Myocyte (in vitro differentiated cells): Measurements from ENCODE around the gene LARP1. TPM values are rescaled to one million over a fixed set of nuclear protein-coding genes. Genes with fewer than 3 reads are reported as not detected.
A peak's percentile ranks its signal among the peaks of the same experiment; 100 is the strongest.
"Not testable (repeated sequence)": the region's sequence is repeated elsewhere in the genome, so short reads cannot be mapped to it uniquely, and the experiment has no call there.

Experiments used
- DNase-seq: peaks from one replicate; pipeline ENCODE4 v3.0.0-alpha.2; 2012; ENCODE audit warnings: low read depth
- polyA plus RNA-seq: library from polyadenylated mRNA; unstranded; fragments of >200 nt; gene quantifications from one replicate; pipeline ENCODE4 v1.2.1, GENCODE V29; 2012; ENCODE audit warnings: missing spikeins
- total RNA-seq: library from RNA; depleted of rRNA; stranded (reverse); fragments of >200 nt; gene quantifications from 2 replicates; pipeline ENCODE4 v1.2.3, GENCODE V29; 2014

The LARP1 gene
- total RNA-seq, result 85.2 and 96.8 TPM in 2 replicates
- 98.0 TPM for polyA plus RNA-seq

GRCh38 chr5:154755361-154756008, at the start of gene LARP1:
Gene LARP1, plus strand, starts transcription at chr5:154755377. Its CDS starts 381 bp downstream, at chr5:154755758.
- peak; percentile 33 for DNase-seq

DNA sequence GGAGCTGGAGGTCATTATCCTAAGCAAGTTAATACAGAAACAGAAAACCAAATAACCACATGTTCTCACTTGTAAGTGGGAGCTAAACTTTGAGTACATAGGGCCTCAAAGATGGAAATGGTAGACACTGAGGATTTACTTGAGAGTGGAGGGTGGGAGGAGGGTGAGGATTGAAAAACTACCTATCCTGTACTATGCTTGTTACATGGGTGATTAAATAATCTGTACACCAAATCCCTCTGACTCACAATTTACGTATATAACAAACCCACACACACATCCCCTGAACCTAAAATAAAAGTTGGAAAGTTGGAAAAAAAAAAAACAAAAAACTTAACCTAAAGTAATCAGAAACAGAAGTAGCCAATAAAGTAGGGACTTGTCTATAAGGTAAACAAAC, 48.8 kb upstream of the LARP1 start:
- DNase-seq, result no peak

- DNase-seq, result no peak
These were observed 47.5 kb upstream of the LARP1 start for GRCh38 chr5:154707641-154708040.

DNA sequence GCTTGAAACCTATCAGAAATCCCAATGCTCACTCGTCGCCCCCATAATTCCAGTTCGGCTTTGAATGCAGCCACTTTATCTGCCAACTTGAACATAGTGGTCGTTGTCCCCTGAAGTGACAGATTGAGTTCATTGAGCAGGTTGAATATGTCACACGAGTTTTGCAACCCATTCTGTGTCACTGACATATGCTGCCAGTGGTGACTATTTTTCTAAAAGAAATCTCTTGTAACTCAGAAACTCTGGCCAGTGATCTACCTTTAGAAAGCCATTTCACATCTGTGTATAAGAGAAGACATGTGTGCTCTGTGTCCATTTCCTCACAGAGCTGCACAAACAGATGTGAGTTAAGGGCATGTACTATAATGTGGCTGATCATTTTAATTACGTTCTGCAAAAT, 47.0 kb upstream of the LARP1 start:
- no peak for DNase-seq

- DNase-seq, result peak; percentile 49
These were observed 46.3 kb upstream of the LARP1 start for GRCh38 chr5:154708846-154709245.

- no peak for DNase-seq
These were observed 45.5 kb upstream of the LARP1 start for GRCh38 chr5:154709368-154710305.

DNA sequence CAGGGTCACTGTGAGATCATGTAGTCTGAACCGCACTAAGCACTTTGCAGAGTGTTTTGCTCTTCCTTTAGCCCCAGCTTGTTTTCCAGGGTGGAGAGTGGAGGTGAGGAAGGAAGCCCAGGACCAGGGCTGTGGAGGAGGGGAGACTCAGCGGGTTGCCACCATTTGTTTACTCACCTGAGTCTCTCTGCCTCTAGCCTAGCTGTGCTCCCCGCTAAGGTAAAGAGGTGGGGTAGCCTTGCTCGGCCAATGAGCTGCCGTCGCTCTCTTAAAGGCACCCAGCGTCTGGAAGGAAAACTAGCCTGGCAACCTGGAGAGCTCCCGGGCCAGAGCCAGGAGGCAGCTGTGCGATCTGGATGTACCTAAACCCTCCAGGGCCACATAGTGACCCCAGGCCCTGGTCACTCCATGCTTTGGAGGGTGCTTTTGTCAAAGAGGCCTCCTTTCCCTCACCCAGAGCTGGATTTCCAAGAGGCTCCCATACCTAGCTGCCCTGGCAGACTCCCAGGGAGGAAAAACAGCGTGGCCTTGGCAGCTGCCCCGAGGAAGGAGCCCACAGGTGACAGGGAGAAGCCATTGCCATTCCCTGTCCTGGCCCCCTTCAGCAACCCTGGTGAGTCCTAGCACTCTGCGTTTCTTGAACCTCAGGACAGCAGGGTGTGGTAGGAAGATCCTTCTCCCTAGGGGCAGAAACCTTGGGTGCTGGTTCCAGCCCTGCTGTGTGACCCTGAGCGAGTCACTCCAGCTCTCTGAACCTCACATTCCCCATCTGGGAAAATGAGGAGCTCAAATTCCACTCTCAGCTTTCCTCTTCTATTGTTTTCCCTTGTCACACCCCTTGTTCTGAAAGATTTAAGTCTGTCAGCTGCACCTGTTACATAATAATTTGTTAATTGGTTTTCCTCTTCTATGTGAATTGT, 42.4 kb upstream of the LARP1 start:
- DNase-seq, result peak; percentile 70

DNA sequence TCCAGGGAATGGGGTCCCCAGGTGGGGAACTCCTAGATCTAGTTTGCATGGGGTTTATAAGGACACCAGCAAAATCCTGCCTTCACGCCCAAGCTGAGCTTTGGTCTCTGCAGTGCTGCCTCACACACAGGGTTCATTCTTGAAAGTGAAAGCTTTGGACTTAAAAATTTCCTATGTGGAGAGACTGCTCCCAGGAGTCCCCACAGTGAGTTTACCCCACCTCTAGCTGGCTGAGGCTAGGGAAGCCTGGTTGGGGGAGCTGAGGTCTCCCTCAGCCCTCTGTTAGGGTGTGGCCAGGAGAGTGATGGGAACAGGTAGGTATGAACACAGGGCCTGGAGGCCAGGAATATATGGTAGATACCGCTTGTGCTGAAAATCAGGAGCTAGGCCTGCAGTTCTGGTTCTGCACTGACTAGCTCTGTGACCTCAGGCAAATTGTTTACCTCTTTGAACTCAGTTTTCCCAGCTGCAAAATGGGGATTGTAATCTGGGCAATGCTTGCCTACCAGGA, 41.5 kb upstream of the LARP1 start:
- DNase-seq, result no peak

- no peak for DNase-seq
These were observed 40.8 kb upstream of the LARP1 start for GRCh38 chr5:154714266-154714986.

DNA sequence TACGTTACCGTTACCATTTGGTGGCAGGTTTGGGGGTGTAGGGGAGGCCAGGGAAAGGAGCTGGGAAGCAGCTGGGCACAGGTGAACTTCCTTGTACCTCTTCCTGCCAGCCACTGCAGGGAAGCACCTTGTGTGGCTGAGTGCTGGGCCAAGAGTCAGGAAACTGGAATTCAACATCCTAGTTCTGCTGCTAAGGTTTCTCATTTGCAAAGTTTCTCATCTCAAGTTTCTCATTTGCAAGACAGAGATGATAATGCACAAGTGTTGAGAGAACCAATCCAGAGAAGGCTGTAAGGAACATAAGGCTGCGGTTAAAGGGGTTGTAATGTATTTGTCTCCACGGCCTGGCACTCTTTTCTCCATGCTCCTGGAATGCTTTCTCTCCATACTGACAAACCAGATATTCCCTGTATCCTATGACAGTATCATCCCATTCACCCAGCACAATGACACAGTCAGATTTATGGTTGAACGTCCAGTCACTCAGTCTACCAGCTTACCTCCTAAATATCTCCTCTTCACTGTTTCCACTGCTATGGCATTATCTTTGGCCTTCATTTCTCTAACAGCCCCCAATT, 33.6 kb upstream of the LARP1 start:
- DNase-seq, result no peak

DNA sequence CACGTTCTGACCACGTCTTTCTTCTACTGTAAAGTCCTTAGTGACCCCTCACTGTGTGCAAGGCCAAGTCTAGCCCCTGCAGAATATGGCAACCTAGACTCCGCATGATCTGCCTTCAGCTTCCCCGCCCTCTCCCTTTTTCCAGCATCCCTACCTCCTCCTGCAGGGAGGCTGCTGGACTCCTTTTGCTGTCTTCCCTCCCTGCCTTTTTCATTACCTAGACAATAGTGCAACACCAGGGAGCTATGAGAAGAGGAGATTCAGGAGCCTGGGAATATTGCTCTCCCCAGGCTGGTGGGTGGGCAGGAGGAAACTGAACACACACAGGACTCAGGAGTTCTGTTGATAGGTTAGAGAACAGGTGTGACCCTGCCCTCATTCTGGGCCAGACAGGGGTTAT, 33.1 kb upstream of the LARP1 start:
- no peak for DNase-seq

DNA sequence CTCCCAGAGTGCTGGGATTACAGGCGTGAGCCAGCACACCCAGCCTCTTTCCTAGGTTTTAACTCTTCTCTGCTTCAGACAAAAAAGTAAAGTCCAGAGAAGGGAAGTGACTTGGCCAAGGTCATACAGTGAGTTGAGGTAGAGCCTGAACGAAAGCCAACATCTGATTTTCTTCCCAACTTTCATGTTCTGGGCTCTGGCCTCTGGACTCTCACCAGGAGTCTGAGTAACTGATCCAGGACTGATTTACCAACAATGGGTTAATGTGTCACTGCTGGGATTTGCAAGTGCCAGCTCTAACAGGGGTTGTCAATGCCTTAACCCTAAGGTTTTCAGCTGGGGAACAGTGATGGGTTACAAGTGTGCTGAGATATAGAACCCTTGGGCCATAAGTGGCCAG, 32.2 kb upstream of the LARP1 start:
- no peak for DNase-seq

DNA sequence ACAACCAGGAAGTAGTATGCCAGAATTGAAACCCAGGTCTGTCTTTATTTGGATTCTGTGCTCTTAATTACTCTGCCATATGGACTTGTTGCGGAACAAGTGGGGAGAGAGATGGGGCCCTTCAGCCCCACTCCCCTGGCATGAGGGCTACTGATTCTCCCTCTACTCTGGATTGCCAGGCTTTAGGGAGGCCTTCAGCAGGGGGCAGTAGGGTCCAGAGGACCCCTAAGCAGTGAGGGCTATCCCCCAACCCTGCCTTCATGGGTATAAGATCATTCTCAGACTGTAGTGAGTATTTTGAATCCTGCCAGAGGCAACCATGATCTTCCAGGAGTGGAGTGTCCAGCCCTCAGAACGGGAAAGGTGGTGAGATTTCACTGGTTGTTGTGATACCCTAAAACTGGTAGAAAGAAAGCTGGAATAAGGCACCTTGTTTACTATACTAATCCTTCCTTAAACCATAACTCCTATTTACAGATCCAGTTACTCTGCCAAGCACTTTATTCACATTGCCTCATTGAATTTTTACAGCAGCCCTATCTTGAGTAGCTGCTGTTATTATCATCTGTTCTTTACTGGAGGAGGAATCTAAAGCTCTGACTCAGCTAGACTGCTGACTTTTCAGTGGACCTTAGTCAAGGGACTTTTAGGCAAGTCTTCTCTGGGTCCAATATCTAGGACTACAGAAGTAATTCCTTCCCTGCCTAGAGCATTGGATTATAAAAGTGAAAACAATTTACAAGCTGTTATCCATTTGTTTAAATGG, 31.3 kb upstream of the LARP1 start:
- DNase-seq, result peak; percentile 36

DNA sequence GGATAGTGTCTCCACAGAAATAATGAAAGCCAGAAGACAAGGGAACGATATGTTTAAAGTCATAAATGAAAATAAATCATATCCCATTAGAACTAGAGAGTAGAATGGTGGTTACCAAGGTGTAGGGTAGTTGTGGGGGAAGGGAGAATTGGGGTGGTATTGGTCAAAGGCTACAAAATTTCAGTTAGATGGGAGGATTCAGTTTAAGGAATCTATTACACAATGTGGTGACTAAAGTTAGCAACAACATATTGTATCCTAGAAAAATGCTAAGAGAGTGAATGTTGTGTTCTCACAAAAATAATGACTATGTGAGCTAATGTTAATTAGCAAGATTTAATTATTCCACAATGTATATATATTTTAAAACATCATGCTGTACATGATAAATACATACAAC, 27.8 kb upstream of the LARP1 start:
- no peak for DNase-seq

- no peak for DNase-seq
These were observed 26.1 kb upstream of the LARP1 start for GRCh38 chr5:154728939-154729588.

- DNase-seq, result no peak
These were observed 25.6 kb upstream of the LARP1 start for GRCh38 chr5:154729613-154730012.

DNA sequence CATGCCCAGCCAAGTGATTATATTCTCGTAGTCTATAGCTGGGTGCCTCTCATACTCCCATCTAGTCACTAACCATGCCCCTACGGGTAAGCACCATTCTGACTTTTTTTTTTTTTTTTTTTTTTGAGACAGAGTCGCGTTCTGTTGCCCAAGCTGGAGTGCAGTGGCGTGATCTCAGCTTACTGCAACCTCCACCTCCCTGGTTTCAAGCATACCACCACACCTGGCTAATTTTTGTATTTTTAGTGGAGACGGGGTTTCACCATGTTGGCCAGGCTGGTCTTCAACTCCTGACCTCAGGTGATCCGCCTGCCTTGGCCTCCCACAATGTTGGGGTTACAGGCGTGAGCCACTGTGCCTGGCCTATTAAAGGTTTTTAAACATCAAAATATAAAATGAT, 24.4 kb upstream of the LARP1 start:
- DNase-seq, result not testable (repeated sequence)

DNA sequence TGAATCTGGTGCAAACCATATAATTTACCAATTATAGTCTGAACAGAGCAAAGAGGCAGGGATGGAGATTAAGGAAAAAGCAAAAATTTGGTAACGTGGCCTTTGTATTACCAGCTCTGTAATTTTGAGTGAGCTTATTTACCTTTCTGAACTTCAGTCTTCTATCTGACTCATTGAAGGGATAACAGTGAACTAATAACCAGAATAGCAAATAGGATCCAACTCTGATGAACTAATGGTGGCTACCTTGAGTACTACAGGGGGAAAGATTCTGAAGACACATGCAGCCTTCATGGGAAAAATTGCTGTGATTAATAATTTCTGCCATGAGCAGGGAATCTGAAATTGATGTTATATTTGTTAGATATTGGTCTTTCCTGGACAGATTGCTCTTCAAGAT, 23.0 kb upstream of the LARP1 start:
- no peak for DNase-seq
